Measurements from ENCODE around the gene ASGR1.

DNA sequence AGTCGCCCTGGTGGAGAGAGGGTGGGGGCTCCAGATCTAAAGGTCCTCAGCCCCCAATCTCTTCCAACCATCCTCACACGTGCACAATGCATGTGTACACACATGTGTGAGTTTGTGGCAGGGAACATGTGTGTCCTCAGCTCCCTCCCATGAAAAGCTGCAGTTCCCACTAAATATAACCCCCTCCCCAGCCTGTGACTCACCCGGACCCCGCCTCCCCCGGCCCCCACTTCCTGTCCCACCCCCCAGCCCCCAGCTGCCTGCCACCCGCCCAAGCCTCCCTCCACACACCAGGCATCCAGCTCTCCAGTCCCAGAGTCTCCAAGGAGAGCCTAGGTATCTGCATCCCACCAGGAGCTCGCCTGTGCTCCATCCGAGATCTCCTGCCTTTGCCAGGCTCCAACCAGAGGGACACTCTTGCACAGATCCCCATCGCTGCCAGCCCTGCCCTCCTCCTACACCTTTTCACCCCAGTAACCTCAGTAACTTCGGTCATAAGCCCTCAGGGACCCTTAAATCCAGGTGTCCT is 36.5 kb upstream of the ASGR1 start:
- no peak for TF ChIP-seq CTCF (IDR thresholded peaks at IDR 0.05)
- TF ChIP-seq EZH2 (IDR thresholded peaks at IDR 0.05; ENCODE audit: borderline replicate concordance, insufficient read depth, low read depth, low read length, poor library complexity, severe bottlenecking), result no peak
